AG20443 (cell line): ENCODE measurements around the gene ZMYM3.

Source experiments
- DNase-seq: peaks from one replicate; pipeline ENCODE4 v3.0.0; 2012; ENCODE audit warnings: low spot score, mixed read lengths

Gene ZMYM3

DNA sequence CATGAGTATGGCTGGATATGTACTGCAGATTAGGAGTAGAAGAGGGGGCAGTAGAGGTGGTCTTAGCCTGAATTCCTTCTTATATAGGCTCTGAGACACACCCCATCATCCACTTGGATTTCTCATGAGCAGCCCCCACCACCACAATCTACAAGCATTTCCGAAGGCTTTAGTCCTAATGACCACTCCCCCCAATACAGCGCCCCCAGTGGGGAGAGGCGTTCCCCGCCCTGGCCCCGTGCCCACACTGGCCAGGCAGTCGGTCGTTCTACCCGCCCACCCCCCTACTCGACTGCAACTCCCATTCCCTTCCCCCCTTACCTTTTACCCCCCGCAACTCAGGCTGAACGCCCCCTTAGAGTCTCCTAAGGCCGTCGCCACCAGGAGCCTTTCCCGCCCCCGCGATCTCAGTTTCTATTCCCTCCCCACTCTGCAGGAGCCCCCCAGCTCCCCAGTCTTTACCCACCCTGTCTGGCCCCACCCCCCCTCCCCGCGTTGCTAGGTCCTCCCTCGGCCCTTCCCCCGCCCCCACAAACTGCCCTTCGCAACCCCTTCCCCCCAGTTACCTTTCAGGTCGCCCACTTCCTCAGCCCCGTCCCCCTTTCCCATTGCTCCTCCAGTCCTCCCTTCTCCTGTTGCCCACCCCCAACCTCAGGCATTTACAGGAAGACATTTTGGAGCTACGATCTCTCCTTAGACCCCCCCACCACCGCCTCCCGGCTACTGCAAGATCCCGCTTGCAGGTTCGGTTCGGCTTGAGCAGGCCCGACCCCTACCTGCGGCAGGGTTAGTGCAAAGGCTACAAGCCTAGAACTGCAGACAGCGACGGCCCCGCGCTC, 468 bp downstream of the ZMYM3 start:
- DNase-seq = peak; percentile 66

DNA sequence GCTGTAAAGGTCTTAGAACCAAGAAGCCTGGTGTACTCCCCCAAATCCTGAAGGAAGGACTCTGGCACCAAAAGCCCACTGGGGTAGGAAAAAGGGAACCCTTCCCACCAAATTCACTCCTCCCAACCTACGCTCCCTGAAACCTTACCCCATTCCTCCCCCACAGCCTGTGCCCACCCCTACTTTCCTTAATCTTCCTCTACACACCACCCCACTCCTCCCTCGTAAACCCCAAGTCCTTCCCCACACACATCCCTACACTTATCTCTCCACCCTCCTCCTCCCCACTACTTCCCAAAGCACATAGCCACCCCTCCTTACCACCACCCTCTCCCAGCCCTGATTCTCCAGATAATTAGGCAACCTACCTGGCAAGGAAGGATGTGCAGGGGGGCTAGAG, 1.7 kb downstream of the ZMYM3 start:
- DNase-seq = no peak

DNA sequence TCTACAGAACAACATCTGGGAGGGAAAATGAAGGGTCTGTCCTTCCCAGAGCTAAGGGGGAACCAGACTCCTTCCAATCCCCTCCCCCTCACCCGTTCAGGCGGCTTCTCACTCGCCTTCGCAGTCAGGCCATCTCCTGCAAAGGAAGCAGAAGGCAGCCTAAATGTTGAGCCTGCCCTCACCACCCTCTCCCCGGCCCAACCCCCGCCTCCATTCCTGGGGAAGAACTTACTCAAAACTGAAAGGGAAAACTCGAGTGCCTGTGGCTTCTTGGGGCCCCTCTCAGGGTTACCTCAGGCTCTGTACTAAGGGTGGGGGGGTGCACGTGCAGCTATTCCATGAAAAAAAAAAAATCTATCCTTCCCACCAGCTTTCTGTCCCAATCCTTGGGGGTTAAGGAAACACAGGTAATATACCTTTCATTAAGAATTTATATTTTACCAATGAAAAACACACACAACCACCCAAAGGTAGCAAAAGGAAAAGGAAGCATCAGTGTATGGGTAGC, 2.4 kb downstream of the ZMYM3 start:
- no peak for DNase-seq

DNA sequence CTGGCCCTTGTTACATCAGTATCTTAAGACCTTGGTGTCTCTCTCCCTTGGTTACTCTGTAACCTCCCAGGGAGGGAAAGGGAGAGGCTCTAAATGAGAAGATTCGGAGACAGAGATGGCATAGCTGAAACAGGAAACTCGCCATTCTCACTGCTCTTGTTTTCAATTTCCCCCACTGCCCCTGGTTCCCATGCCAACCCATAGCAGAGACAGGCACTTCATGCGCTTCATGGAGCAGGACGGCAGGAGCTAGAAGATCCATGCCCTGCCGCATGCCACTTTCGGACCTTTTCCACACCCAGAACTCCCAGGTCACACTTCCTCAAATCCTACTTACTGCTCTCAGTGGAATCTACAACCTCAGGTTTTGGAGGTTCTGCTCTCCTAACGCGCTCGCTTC, 3.1 kb downstream of the ZMYM3 start:
- no peak for DNase-seq

DNA sequence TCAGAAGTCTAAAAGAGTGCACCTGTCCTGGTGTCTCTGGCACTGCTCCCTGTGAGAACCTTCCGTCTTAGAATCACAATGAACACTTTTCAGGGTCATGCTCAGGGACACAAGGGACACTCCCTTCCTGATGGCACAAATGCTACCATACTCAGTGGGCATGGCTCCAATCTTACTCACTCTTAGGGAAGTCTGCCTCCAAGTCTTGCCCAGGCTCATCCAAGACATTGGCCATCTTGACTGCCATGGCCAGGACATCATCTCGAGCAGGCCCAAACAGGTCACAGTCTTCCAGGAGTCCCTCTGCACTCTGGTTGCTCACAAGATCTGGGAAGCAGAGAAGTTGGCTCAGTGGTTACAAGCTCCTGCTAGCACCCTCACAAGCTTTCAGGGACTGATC, 8.8 kb downstream of the ZMYM3 start:
- DNase-seq = no peak

DNA sequence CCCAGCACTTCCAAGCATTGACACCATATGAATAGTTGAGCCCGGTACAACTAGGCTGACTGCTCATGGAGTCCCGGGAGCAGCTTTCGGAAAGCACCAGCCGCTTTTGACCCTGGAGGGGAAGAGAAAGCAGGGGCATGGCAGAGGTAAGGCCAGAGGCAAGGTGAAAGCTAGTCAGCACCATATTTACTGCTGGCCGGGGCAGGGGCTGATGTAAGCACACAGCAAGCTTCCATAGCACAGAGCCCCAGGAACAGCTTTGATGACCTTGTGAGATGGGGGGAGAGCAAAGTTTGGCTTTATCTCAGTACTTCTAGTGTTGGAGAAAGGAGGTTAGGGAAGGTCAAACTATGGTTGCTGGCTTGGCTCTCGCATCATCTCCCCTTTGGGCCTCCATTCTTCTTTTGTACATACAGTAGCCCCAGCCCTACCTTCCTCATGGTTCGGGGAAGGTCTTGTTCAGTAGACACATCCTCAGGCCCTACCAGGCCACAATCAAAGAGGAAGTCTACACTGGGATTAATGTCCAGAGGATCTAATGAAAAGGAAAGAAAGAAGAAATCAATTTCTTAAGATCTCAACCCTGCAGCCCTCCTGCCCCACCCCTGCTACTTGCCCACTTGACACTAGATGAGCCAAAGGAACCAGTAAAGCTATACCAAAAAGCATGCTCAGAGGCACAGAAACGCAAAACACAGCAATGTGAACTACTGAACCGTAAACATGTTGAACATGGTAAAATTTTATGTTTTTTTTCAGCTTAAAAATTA, 9.4 kb downstream of the ZMYM3 start:
- no peak for DNase-seq

DNA sequence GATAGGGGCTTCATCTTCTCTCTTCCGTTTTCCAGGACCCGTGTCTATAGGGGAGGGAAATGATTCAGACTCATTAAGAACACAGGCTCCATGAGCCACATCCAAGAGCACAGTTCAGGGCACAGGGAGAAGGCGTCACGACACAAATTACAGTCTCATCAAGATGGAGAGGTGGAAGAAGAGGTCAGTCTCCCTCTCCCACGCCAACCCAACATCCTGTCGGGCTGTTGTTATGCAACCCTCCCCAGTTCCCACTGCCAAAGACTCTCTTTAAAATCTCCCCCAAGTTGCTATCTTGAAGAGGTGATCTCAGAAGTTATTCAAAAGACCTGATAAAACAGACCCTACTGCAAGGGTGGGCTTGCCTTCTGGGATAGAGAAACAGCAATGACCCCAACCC, 12.6 kb downstream of the ZMYM3 start:
- DNase-seq = no peak

DNA sequence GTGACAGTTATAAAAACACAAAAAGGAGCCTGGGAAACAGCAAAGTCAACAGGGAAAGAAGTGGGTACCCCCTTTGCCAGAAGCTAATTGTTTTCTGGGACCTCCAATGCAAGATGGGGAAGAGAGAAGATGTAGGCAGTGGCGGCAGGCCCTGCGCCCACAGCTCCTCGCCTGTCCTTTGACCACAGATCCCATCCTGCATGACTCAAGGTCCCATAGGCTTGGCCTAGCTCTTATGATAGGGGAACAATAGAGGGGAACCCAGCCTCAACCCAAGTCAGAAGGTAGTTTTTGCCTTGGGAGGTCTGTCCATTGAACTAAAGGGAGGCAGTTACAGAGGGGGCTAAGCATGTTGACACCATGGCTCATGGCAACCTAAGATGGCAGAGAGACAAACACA, 14.2 kb downstream of the ZMYM3 start:
- no peak for DNase-seq

DNA sequence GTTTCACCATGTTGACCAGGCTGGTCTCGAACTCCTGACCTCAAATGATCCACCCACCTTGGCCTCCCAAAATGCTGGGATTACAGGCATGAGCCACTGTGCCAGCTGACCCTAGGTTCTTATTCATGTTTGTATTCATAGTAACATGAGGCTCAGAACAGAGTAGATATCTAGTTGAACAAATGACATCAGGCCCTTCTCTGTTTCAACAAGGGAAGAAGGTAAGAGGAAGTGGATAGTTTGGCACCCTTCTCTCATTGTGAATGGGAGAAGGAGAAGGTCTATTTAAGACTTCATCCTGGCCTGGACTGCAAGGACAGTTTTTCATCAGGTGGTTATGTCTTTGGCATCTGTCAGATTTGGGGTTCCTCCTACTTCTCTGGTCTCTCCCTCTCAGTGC, 17.1 kb downstream of the ZMYM3 start:
- no peak for DNase-seq

DNA sequence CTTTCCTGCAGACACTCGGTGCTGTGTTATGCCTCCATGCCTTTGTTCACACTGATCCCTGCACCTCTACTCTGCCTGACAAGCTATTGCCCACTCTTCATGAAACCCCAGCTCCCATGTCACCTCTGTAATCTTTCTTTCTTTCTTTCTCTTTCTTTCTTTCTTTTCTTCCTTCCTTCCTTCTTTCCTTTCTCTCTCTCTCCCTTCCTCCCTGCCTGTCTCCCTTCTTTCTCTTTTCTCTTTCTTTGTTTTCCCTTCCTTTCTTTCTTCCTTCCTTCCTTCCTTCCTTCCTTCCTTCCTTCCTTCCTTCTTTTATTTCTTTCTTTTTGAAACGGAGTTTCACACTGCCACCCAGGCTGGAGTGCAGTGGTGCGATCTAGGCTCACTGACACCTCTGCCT, 18.5 kb downstream of the ZMYM3 start:
- no peak for DNase-seq

DNA sequence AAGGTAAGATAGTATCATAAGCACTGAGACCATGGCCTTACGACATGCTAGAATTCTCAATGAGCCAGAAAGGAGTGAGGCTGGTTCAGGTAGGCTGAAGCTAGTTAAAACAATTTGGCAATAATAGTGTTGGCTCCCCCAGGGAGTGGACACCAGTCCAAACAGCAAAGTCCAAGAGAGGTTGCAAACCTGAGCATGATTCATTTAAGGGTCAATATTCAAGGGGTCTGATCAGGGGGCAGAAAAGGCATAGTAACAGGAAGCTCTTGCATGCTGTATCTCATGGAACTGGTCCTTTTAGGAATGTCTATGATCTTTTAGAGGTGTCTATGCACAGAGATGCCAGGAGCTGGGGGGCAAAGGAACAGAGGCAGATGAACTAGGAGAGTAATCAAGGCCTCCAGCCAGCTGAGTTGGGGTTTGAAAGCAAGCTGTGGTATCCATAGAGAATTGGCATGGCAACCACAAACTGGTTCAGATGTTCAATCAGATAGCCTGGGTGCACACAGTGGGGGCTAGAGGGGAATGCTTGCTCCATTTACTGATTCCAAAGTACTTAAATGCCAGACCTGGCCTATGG, 25.8 kb downstream of the ZMYM3 start:
- DNase-seq = no peak

DNA sequence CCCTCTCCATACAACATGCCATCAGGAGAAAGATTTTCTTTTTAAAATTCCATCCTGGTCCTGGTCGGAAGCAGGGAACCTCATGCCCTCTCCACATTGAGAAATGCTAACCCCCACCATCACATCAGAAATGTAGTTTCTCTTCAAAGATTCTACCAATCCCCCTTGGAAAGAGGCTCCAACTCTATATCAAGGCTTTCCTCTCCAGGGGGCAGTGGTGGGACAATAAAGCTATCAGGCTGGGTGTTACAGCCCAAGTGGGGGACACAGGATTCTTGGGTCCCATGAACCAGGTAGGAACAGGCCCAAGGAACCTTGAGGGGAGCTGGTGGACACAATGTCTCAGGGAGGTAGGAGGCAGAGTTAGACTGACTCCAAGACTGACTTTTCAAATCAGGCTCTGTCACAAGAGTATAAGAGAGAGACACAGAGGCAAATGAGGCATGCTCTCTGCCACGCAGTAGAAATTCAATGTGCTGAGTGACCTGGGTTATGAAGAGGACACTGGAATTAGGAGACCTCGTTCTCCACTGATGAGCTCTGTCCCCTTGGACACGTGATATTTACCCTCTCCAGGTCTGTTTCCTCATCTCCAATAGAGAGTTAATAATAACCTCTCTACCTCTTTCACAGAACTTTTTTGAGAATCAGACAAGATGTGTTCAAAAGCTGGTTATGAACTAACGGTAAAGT, 26.4 kb downstream of the ZMYM3 start:
- no peak for DNase-seq

DNA sequence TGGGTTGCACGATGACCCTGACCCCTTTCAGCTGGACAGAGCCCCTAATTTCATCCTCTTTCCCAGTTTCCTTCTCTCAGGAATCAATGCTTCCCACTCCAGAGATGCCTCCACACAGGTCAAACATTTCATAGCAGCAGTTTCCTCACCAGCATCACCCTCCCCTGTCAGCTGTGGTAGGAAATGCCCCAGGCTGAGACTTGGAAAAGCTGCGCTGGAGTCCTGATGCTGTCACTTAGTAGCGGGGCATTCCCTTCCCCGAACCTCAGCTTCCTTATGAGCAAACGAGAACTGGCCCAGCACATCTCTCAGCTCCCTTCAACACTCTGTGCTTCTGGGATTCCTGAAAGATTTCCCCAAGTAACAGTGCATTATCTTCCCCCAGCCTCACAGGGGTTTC, 28.3 kb downstream of the ZMYM3 start:
- DNase-seq = no peak

DNA sequence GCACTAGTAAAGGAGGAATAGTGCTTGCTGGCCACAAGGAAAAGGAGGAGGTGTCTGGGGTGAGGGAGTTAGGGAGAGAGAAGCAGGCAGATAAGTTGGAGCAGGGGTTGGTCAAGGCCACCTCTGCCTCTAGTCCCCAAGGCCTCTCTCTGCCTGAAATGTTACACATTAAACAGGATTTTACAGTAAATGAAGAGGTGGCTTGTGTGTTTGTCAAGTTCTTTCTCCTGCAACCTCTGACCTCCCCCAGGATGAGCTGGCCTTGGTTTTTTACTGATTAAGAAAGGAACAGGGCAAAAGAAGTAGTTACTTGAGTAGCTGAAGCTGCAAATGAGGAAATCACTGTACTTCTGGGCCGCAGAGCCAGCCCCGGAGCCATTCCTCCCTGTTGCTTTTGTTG, 28.9 kb downstream of the ZMYM3 start:
- no peak for DNase-seq

DNA sequence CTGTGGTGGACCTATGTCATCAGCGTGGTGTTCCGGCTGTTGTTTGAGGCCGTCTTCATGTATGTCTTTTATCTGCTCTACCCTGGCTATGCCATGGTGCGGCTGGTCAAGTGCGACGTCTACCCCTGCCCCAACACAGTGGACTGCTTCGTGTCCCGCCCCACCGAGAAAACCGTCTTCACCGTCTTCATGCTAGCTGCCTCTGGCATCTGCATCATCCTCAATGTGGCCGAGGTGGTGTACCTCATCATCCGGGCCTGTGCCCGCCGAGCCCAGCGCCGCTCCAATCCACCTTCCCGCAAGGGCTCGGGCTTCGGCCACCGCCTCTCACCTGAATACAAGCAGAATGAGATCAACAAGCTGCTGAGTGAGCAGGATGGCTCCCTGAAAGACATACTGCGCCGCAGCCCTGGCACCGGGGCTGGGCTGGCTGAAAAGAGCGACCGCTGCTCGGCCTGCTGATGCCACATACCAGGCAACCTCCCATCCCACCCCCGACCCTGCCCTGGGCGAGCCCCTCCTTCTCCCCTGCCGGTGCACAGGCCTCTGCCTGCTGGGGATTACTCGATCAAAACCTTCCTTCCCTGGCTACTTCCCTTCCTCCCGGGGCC, 29.7 kb downstream of the ZMYM3 start:
- no peak for DNase-seq

DNA sequence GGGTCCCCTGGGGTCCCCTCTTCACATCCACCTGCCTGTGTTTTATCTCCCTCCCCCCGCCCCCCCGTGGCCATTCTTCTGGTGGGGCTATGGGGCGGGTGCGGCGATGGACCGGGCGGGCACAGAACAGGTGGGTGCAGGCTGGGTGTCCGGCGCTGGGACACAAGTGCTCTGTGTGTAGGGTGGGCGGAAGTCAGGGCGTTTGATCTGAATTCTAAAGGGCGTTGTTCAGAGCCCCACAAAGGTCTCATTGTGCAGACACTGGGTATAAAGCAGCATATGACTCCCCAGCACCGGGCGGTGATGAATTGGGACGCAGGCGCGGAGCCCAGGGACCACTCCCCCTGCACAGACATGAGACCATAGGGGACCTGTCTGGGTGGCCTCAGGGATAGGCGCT, 31.0 kb downstream of the ZMYM3 start, which contains the start of gene GJB1:
Gene GJB1, plus strand, starts transcription at position 296 of the 400 bp plus-strand sequence. CDS start 484 bp downstream, outside the sequence.
- no peak for DNase-seq

DNA sequence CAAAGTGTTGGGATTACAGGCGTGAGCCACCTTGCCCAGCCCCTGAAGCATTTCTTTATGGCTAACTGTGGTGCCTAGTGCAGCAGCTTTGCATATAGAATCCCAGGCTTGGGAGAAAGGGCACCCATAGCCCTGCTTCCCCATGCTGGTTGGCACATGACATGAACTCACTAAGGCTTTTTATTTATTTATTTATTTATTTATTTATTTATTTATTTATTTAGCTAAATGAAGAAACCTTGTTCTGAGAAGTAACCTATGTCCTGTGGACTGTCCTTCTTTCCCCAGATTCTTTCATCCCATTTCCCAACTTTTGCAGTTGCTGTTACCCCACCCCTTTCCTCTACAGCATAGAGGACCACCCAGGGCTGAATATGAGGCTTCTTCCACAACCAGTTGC, 32.8 kb downstream of the ZMYM3 start:
- DNase-seq = no peak

DNA sequence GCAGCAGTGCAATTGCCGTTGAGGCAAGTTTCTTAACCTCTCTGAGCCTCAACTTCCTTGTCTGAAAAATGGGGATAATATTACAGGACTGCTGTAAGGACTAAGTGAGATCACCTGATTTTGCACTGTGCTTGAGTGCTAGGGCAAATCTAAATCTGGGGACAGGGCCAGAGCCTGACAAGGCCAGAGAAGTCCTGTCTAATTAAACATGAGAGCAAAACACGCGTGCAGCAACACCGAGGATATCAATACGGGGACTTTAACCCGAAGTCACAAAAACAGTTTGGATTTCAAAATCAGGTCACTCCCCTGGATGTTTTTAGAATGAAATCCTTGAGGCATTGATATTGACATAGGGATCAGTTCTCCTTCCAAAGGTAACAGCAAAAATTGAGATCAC, 36.6 kb downstream of the ZMYM3 start:
- DNase-seq = no peak

DNA sequence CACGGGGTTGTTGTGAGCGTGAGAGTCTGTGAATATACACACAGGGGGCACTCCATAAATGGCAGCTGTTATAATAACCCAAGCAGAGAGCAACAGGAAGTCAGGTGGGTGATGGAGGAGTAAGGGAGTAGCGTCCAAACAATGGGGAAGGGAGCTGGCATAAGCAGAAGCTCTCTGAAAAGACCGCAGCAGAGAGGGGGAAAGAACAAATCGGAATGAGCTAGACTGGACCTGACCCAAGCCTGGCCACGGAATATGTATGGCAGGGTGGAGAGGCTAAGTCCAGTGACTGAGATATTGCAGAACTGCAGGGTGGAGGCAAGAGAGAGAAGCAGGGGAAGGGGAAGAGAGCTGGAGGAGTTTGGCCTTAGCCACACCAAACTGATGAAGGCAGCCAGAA, 37.5 kb downstream of the ZMYM3 start:
- no peak for DNase-seq

DNA sequence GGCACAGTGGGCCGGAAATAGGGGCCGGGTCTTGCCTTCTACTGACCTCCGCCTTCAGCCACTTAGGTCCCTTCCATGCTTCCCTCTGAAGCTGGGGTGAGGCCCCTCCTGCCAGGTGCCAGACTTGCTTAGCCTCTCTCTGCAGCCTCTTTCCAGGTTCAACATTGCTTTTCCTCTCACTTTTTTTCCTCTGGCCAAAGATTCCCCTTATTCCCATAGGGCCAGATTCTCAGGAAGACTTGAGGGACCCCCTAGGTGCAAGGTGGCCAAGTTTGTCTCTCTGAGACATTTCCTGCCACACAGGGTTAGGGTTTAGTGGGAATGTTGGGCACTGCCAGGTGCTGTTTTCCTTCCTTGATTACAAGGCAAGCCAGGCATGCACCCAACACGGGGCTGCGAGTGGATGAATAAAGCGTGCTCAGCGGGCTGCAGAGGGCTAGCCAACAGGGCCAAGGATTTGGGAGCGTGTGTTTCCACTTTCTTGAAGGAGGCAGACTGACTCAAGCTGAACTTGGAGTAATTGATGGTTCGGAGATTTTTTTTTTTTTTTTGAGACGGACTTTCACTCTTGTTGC, 38.5 kb downstream of the ZMYM3 start:
- no peak for DNase-seq

DNA sequence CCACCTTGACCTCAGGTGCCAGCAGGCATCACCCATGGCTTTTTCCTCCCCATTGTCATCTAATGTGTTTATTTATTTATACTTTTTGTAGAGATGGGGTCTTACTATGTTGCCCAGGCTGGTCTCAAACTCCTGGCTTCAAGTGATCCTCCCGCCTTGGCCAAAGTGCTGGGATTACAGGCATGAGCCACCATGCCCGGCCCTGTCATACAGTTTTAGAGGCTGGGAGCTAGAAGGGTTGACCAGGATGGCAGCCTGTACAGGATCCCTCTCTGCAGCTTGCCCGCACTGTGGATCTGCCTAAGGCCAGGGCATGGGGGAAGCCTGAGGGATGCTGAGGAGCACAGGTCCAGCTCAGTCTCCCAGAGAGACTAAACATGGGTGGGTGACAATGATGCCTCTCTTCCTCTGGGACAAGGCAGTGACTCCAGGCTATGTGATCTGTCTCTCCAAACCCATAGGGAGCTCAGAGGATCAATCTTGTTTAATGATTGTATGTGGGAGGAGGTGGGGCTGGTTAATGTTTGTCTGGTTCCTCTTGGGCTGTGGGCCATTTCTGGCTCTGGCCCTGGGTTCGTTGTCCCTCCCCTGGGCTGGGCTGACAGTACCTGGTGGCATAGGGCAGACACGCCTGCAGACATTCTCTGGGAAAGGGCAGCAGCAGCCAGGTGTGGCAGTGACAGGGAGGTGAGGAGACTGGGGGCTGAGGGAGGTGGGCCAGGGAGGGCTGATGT, 39.2 kb downstream of the ZMYM3 start:
- no peak for DNase-seq
